Mesenteric fat pad (tissue), 1 donor: Measurements from ENCODE around the gene PEAR1. TPM values are rescaled to one million over a fixed set of nuclear protein-coding genes. Genes with fewer than 3 reads are reported as not detected.
A peak's percentile ranks its signal among the peaks of the same experiment; 100 is the strongest.

Source experiments
- DNase-seq: peaks from one replicate; pipeline ENCODE4 v3.0.0-alpha.2; 2020; ENCODE audit warnings: low spot score
- total RNA-seq: library from RNA; stranded (reverse); fragmentation: NEBNext Ultra II Directional; extraction: Animal tissue kit (Norgen Biotek cat#: 25700); gene quantifications from one replicate; pipeline ENCODE4 v1.2.1, GENCODE V29; 2021
- donor health status: DM: yes; HTN: yes; CAD: no.

The PEAR1 gene
- total RNA-seq, 1 donor from 2014 or later, result 17.7 TPM

GRCh38 chr1:156936191-156936590 lies 42.7 kb downstream of the PEAR1 start:
- DNase-seq, result no peak

GRCh38 chr1:156936721-156937220 lies 43.3 kb downstream of the PEAR1 start:
- DNase-seq, result no peak

- no peak for DNase-seq
These were observed 44.4 kb downstream of the PEAR1 start for GRCh38 chr1:156937883-156938282.

GRCh38 chr1:156938813-156939212 lies 45.3 kb downstream of the PEAR1 start:
- DNase-seq, result no peak

GRCh38 chr1:156939786-156940334 lies 46.3 kb downstream of the PEAR1 start:
- DNase-seq, result no peak

GRCh38 chr1:156941675-156942074 lies 48.2 kb downstream of the PEAR1 start:
- DNase-seq, result no peak

- no peak for DNase-seq
These were observed 48.7 kb downstream of the PEAR1 start for GRCh38 chr1:156942176-156942575.

- peak; percentile 33 for DNase-seq
These were observed 49.1 kb downstream of the PEAR1 start for GRCh38 chr1:156942576-156942975.

GRCh38 chr1:156943756-156944155 lies 50.2 kb downstream of the PEAR1 start:
- peak; percentile 82 for DNase-seq

GRCh38 chr1:156944268-156944667 lies 50.8 kb downstream of the PEAR1 start:
- no peak for DNase-seq

GRCh38 chr1:156944848-156945247 lies 51.3 kb downstream of the PEAR1 start:
- DNase-seq, result peak; percentile 84

- DNase-seq, result peak; percentile 65
These were observed 52.6 kb downstream of the PEAR1 start for GRCh38 chr1:156945881-156946661.

GRCh38 chr1:156947127-156947526 lies 53.6 kb downstream of the PEAR1 start:
- DNase-seq, result peak; percentile 67

GRCh38 chr1:156947818-156948525 lies 54.5 kb downstream of the PEAR1 start:
- peak; percentile 76 for DNase-seq

- DNase-seq, result no peak
These were observed 55.2 kb downstream of the PEAR1 start for GRCh38 chr1:156948708-156949107.

GRCh38 chr1:156949127-156949526 lies 55.6 kb downstream of the PEAR1 start:
- no peak for DNase-seq

- no peak for DNase-seq
These were observed 57.9 kb downstream of the PEAR1 start for GRCh38 chr1:156951371-156951770.

- no peak for DNase-seq
These were observed 60.1 kb downstream of the PEAR1 start for GRCh38 chr1:156953571-156953970.

GRCh38 chr1:156956333-156956732 lies 62.8 kb downstream of the PEAR1 start:
- DNase-seq, result no peak

- DNase-seq, result no peak
These were observed 64.1 kb downstream of the PEAR1 start for GRCh38 chr1:156957634-156958033.

- DNase-seq, result no peak
These were observed 64.8 kb downstream of the PEAR1 start for GRCh38 chr1:156958247-156958714.

- DNase-seq, result no peak
These were observed 65.9 kb downstream of the PEAR1 start for GRCh38 chr1:156959414-156959813.
